OCI-LY3 (cell line): ENCODE results near the gene TLCD3B.
A peak's percentile ranks its signal among the peaks of the same experiment; 100 is the strongest.

Experiments
- H2AFZ ChIP-seq: fragments of 200-600, 300-600 bp; shearing (Covaris generic); 2 replicates; pipeline ENCODE4 v1.6.0; 2014; ENCODE audit warnings: antibody characterized with exemption, low read depth, low read length
- H3K27ac ChIP-seq: fragments of 200-600, 300-600 bp; sonication (generic); 2 replicates; pipeline ENCODE4 v1.5.1; 2014; ENCODE audit warnings: mild to moderate bottlenecking, low read length, moderate library complexity, mixed read lengths
- H3K27me3 ChIP-seq: fragments of 200-600, 300-600 bp; sonication (generic); 2 replicates; pipeline ENCODE4 v1.6.1; 2014; ENCODE audit warnings: low read depth, low read length, mixed read lengths
- H3K36me3 ChIP-seq: fragments of 200-600, 300-600 bp; sonication (generic); replicated peaks from 2 replicates; pipeline ENCODE3; 2014; ENCODE audit warnings: low read depth, low read length, mixed read lengths
- H3K4me1 ChIP-seq: fragments of 300-600, 200-600 bp; sonication (generic); 2 replicates; pipeline ENCODE4 v1.6.1; 2014; ENCODE audit warnings: low read length, mixed read lengths
- H3K4me2 ChIP-seq: fragments of 200-600, 300-600 bp; sonication (generic); 2 replicates; pipeline ENCODE4 v1.6.1; 2014; ENCODE audit warnings: low read length, mixed read lengths
- H3K4me3 ChIP-seq: fragments of 300-600, 200-600 bp; sonication (generic); 2 replicates; pipeline ENCODE4 v1.5.1; 2014; ENCODE audit warnings: antibody characterized with exemption, mild to moderate bottlenecking, low read length, moderate library complexity
- H3K79me2 ChIP-seq: fragments of 300-600, 200-600 bp; shearing (Covaris generic); 2 replicates; pipeline ENCODE4 v1.6.1; 2014; ENCODE audit warnings: mild to moderate bottlenecking, low read length, mixed read lengths
- H3K9ac ChIP-seq: fragments of 300-600, 200-600 bp; shearing (Covaris generic); 2 replicates; pipeline ENCODE4 v1.6.0; 2014; ENCODE audit warnings: mild to moderate bottlenecking, low read length, moderate library complexity
- H3K9me3 ChIP-seq: fragments of 200-600, 300-600 bp; shearing (Covaris generic); 2 replicates; pipeline ENCODE4 v1.6.1; 2014; ENCODE audit warnings: low read length, mixed read lengths; ENCODE audit not compliant: insufficient read depth
- H4K20me1 ChIP-seq: fragments of 200-600, 300-600 bp; sonication (generic); 2 replicates; pipeline ENCODE4 v1.6.1; 2016; ENCODE audit warnings: low read length, mixed read lengths; ENCODE audit not compliant: insufficient read depth
- EZH2phosphoT487 ChIP-seq: fragments of 200-600 bp; shearing (Covaris generic); IDR thresholded peaks from 2 replicates; pipeline ENCODE4 v1.6.1; 2018; ENCODE audit warnings: antibody characterized with exemption, mixed run types, low read depth
- TF ChIP-seq, protein P1 (sequence below): fragments of 200-600, 300-600 bp; sonication (generic); IDR thresholded peaks from 2 replicates; pipeline ENCODE4 v1.5.1; 2014; ENCODE audit warnings: antibody characterized with exemption, low read length, low read depth

The TLCD3B gene

GRCh38 chr16:30054959-30055553 is 24.0 kb upstream of the TLCD3B start:
- peaks cover 5% of the 10 kb centered on the region for H3K4me1 ChIP-seq

DNA sequence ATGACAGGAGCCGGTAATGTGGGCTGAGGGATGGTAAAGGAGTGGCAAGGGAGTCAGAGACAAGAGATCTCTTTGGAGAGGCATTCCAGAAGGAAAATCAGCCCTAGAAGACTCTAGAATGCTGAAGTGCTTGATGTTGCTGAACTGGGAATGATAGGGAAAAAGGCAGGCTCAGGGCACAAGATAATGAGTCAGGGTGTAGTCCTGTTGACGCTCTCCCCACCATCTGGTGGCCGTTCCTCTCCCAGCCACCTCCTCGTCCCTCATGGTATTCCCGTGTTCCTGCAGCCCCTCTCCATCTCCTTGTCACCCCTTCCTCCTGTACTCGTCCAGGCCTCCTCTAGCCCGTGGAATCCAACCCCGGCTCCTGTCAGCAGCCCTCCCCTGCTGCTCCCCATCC is 23.4 kb upstream of the TLCD3B start:
- H3K79me2 ChIP-seq, result no peaks in the 10 kb centered on the region
- no peaks in the 10 kb centered on the region for H3K27me3 ChIP-seq
- H3K9ac ChIP-seq, result no peak overlapping the region
- no peak overlapping the region for H3K4me2 ChIP-seq
- no peak overlapping the region for H3K27ac ChIP-seq
- TF ChIP-seq EZH2phosphoT487, result no peak
- TF ChIP-seq, protein P1, sequence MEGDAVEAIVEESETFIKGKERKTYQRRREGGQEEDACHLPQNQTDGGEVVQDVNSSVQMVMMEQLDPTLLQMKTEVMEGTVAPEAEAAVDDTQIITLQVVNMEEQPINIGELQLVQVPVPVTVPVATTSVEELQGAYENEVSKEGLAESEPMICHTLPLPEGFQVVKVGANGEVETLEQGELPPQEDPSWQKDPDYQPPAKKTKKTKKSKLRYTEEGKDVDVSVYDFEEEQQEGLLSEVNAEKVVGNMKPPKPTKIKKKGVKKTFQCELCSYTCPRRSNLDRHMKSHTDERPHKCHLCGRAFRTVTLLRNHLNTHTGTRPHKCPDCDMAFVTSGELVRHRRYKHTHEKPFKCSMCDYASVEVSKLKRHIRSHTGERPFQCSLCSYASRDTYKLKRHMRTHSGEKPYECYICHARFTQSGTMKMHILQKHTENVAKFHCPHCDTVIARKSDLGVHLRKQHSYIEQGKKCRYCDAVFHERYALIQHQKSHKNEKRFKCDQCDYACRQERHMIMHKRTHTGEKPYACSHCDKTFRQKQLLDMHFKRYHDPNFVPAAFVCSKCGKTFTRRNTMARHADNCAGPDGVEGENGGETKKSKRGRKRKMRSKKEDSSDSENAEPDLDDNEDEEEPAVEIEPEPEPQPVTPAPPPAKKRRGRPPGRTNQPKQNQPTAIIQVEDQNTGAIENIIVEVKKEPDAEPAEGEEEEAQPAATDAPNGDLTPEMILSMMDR, result no peak
- no peaks in the 10 kb centered on the region for H3K36me3 ChIP-seq
- no peaks in the 10 kb centered on the region for H4K20me1 ChIP-seq
- no peak overlapping the region for H2AFZ ChIP-seq
- no peak overlapping the region for H3K4me3 ChIP-seq
- peaks cover 5% of the 10 kb centered on the region for H3K4me1 ChIP-seq
- H3K9me3 ChIP-seq, result no peaks in the 10 kb centered on the region

More at GRCh38 chr16:30054959-30055553, 24.0 kb upstream of the TLCD3B start:
- no peak overlapping the region for H3K4me2 ChIP-seq
- H3K27me3 ChIP-seq, result no peaks in the 10 kb centered on the region
- H4K20me1 ChIP-seq, result no peaks in the 10 kb centered on the region
- H3K27ac ChIP-seq, result no peak overlapping the region
- H3K36me3 ChIP-seq, result no peaks in the 10 kb centered on the region
- TF ChIP-seq, protein P1, result peak; percentile 65
- no peak for TF ChIP-seq EZH2phosphoT487
- no peak overlapping the region for H2AFZ ChIP-seq
- no peaks in the 10 kb centered on the region for H3K79me2 ChIP-seq
- no peaks in the 10 kb centered on the region for H3K9me3 ChIP-seq
- no peak overlapping the region for H3K4me3 ChIP-seq
- no peak overlapping the region for H3K9ac ChIP-seq

DNA sequence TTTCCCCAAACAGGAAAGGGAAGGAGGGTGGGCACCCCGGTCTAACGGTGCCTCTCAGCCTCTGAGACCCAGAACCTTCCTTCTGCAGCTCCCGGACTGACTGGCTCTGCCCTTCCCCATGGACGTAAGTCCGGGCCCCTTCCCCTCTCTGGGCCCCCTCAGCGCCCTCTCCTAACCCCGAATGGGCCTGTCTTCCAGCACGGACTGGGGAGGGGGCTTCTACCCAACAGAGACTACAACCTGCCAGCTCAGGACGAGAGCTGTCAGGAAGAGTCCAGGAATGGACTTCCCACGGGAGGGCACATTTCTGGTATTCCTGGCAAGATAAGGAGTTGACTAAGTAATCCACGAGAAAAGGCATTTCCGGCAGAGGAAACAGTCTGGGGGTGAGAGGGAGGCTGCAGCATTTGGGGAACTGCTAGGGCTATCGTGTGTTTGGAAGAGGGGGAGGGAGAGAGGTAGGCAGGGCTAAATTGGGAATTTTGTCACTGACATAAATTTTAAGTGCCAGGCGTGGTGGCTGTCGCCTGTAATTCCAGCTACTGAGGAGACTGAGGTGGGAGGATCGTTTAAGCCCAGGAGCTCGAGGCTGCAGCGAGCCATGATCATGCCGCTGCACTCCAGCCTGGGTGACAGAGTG is 22.4 kb upstream of the TLCD3B start:
- no peaks in the 10 kb centered on the region for H3K27me3 ChIP-seq
- peak overlapping the region; percentile 55 for H2AFZ ChIP-seq
- H3K79me2 ChIP-seq, result no peaks in the 10 kb centered on the region
- no peaks in the 10 kb centered on the region for H4K20me1 ChIP-seq
- peak overlapping the region; percentile 82 for H3K4me3 ChIP-seq
- H3K9me3 ChIP-seq, result no peaks in the 10 kb centered on the region
- H3K27ac ChIP-seq, result no peak overlapping the region
- peak overlapping the region; percentile 99 for H3K4me2 ChIP-seq
- peak overlapping the region; percentile 79 for H3K9ac ChIP-seq
- no peaks in the 10 kb centered on the region for H3K36me3 ChIP-seq
- peaks cover 5% of the 10 kb centered on the region for H3K4me1 ChIP-seq
- no peak for TF ChIP-seq EZH2phosphoT487
- TF ChIP-seq, protein P1, result no peak

- peak overlapping the region; percentile 99 for H3K4me2 ChIP-seq
- no peaks in the 10 kb centered on the region for H3K27me3 ChIP-seq
- H2AFZ ChIP-seq, result peak overlapping the region; percentile 95
- H3K4me3 ChIP-seq, result peak overlapping the region; percentile 82
- H3K36me3 ChIP-seq, result no peaks in the 10 kb centered on the region
- H3K9ac ChIP-seq, result peak overlapping the region; percentile 79
- no peaks in the 10 kb centered on the region for H3K79me2 ChIP-seq
- H3K27ac ChIP-seq, result peak overlapping the region; percentile 23; the same call in 1 of the 2 replicates
- no peak for TF ChIP-seq EZH2phosphoT487
- TF ChIP-seq, protein P1, result no peak
- H3K4me1 ChIP-seq, result peaks cover 5% of the 10 kb centered on the region
- no peaks in the 10 kb centered on the region for H4K20me1 ChIP-seq
- H3K9me3 ChIP-seq, result no peaks in the 10 kb centered on the region
Observed at GRCh38 chr16:30052671-30053372, 21.8 kb upstream of the TLCD3B start.
